Adrenal gland (tissue), 5 donors: ENCODE data around the gene ACBD6.

Experiments
- CTCF ChIP-seq, 6 experiments: fragments of 450-650 bp in 4 of 6; fragments of 200-600 bp in 2 of 6; sonication (generic) in 1 of 6; IDR thresholded peaks; 1 replicate in 5 of 6; 2 replicates in 1 of 6; pipeline versions ENCODE4 v1.5.1 to v1.8.0; 2016 to 2021; ENCODE audit warnings: antibody characterized with exemption in 6 of 6, mild to moderate bottlenecking in 2 of 6, moderate library complexity in 1 of 6
- POLR2A ChIP-seq, 2 donors: fragments of 450-650 bp; IDR thresholded peaks; one replicate each; pipeline ENCODE4 v1.6.1; 2017; ENCODE audit warnings: antibody characterized with exemption in 2 of 2, mild to moderate bottlenecking in 2 of 2, moderate library complexity in 1 of 2
- donor health status: DM: no; HTN: no; CAD: no.

- TF ChIP-seq CTCF (IDR thresholded peaks at IDR 0.05) (no peak), POLR2A (IDR thresholded peaks at IDR 0.05) (no peak)
Measured at GRCh38 chr1:180431683-180432082, 70.7 kb downstream of the ACBD6 start.
